GM23248 (cell line): ENCODE measurements around the gene MYLK. TPM values are rescaled to one million over a fixed set of nuclear protein-coding genes. Genes with fewer than 3 reads are reported as not detected.

Source experiments
- DNase-seq: peaks from one replicate; pipeline ENCODE4 v3.0.0-alpha.2; 2015
- H2AFZ ChIP-seq: fragments of 200-600 bp; sonication (generic); 2 replicates; pipeline ENCODE4 v1.6.1; 2016; ENCODE audit warnings: antibody characterized with exemption
- H3F3A ChIP-seq: fragments of 200-600 bp; sonication (generic); 2 replicates; pipeline ENCODE4 v1.6.1; 2016; ENCODE audit warnings: mild to moderate bottlenecking, antibody characterized with exemption, mixed run types; ENCODE audit not compliant: insufficient read depth
- H3K27ac ChIP-seq: fragments of 200-600 bp; sonication (generic); 2 replicates; pipeline ENCODE4 v1.5.1; 2016; ENCODE audit warnings: mild to moderate bottlenecking
- H3K27me3 ChIP-seq: fragments of 200-600 bp; sonication (generic); replicated peaks from 2 replicates; pipeline ENCODE4 v1.6.1; 2016; ENCODE audit warnings: mild to moderate bottlenecking; ENCODE audit not compliant: insufficient read depth
- H3K36me3 ChIP-seq: fragments of 200-600 bp; sonication (generic); 2 replicates; pipeline ENCODE4 v1.6.1; 2016; ENCODE audit warnings: low read depth, mild to moderate bottlenecking
- H3K4me1 ChIP-seq: fragments of 200-600 bp; sonication (generic); 2 replicates; pipeline ENCODE4 v1.6.1; 2016; ENCODE audit warnings: mild to moderate bottlenecking; ENCODE audit not compliant: insufficient read depth
- H3K4me2 ChIP-seq: fragments of 200-600 bp; sonication (generic); one replicate; pipeline ENCODE4 v1.6.1; 2016; ENCODE audit warnings: mild to moderate bottlenecking; ENCODE audit not compliant: unreplicated experiment
- H3K4me3 ChIP-seq: fragments of 200-600 bp; sonication (generic); 2 replicates; pipeline ENCODE4 v1.5.1; 2016; ENCODE audit warnings: mild to moderate bottlenecking
- H3K79me2 ChIP-seq: fragments of 200-600 bp; sonication (generic); 2 replicates; pipeline ENCODE4 v1.6.1; 2016; ENCODE audit warnings: mild to moderate bottlenecking; ENCODE audit not compliant: insufficient read depth
- H3K9ac ChIP-seq: fragments of 200-600 bp; sonication (generic); 2 replicates; pipeline ENCODE4 v1.6.1; 2016; ENCODE audit warnings: mild to moderate bottlenecking
- H3K9me2 ChIP-seq: fragments of 200-600 bp; sonication (generic); 2 replicates; pipeline ENCODE4 v1.6.1; 2016; ENCODE audit warnings: mixed run types, mild to moderate bottlenecking, moderate library complexity; ENCODE audit not compliant: insufficient read depth
- H3K9me3 ChIP-seq: fragments of 200-600 bp; sonication (generic); one replicate; pipeline ENCODE4 v1.6.1; 2017; ENCODE audit warnings: low read depth
- H4K20me1 ChIP-seq: fragments of 200-600 bp; sonication (generic); 2 replicates; pipeline ENCODE4 v1.6.0; 2016; ENCODE audit not compliant: insufficient read depth
- EZH2 ChIP-seq: fragments of 200-600 bp; sonication (generic); IDR thresholded peaks from 2 replicates; pipeline ENCODE4 v1.6.1; 2018; ENCODE audit warnings: antibody characterized with exemption, mild to moderate bottlenecking; ENCODE audit not compliant: insufficient read depth, poor library complexity, severe bottlenecking
- EZH2phosphoT487 ChIP-seq: fragments of 200-600 bp; sonication (generic); IDR thresholded peaks from 2 replicates; pipeline ENCODE4 v1.6.1; 2018; ENCODE audit warnings: antibody characterized with exemption, moderate library complexity, mild to moderate bottlenecking, low read depth; ENCODE audit not compliant: insufficient read depth
- WGBS, 2 experiments: methylation state at CpG; one replicate each; pipeline ENCODE4 v1.1.6; 2015 to 2017; ENCODE audit warnings: low lambda C conversion rate in 2 of 2, low coverage in 1 of 2; ENCODE audit errors: missing lambda C conversion rate in 2 of 2; 5-methylcytosine and 5-hydroxymethylcytosine counted together
- in situ Hi-C: fragments of 300-500 bp; cut with MboI; formaldehyde crosslinking; loops from 2 replicates; pipeline ENCODE4 v1.15.0; 2020
- polyA plus RNA-seq: library from polyadenylated mRNA; unstranded; fragments of >200 nt; fragmentation: Nextera tagmentation; extraction: Ambion mirVana; gene quantifications from 2 replicates; pipeline ENCODE4 v1.2.1, GENCODE V29; 2016
- total RNA-seq: library from RNA; depleted of rRNA; stranded (reverse); fragments of >200 nt; shearing (Covaris generic); gene quantifications from 2 replicates; pipeline ENCODE4 v1.2.3, GENCODE V29; 2014

Gene MYLK
- total and polyA plus RNA-seq, 2 experiments from 2014 or later: 110 to 174 TPM

- DNase-seq: peak; percentile 41
- in situ Hi-C loops: no loop called here
Observed at GRCh38 chr3:123841476-123842238, 42.5 kb downstream of the MYLK start.

GRCh38 chr3:123840961-123841360 lies 43.2 kb downstream of the MYLK start:
- Histone ChIP-seq H3K4me2 (no peak overlapping the region), H3K4me1 (peaks cover 21% of the 10 kb centered on the region), H3K9ac (no peak overlapping the region), H3K4me3 (no peak overlapping the region), H2AFZ (no peak overlapping the region), H3K27me3 (no peaks in the 10 kb centered on the region), H3F3A (peaks cover 34% of the 10 kb centered on the region), H3K9me2 (no peaks in the 10 kb centered on the region), H3K9me3 (peaks cover 10% of the 10 kb centered on the region), H3K27ac (0 out of 2 replicates have a peak overlapping the region, but pooled peaks have one; percentile 15), H4K20me1 (no peaks in the 10 kb centered on the region), H3K36me3 (peaks cover 41% of the 10 kb centered on the region), H3K79me2 (peaks cover 79% of the 10 kb centered on the region)
- TF ChIP-seq EZH2 (no peak), EZH2phosphoT487 (no peak)
- no peak for DNase-seq
- in situ Hi-C loops: no loop called here
- 89 to 100% methylated on average over 2 of the region's 2 CpGs for WGBS, 2 experiments

More at GRCh38 chr3:123841476-123842238, 42.5 kb downstream of the MYLK start:
- Histone ChIP-seq H3K9me2 (no peaks in the 10 kb centered on the region), H3K27ac (0 out of 2 replicates have a peak overlapping the region, but pooled peaks have one; percentile 15), H3K9me3 (peaks cover 10% of the 10 kb centered on the region), H3K79me2 (peaks cover 79% of the 10 kb centered on the region), H3K36me3 (peaks cover 41% of the 10 kb centered on the region), H3K9ac (no peak overlapping the region), H3K4me3 (no peak overlapping the region), H3K4me2 (no peak overlapping the region), H2AFZ (no peak overlapping the region), H3K4me1 (peaks cover 21% of the 10 kb centered on the region), H4K20me1 (no peaks in the 10 kb centered on the region), H3K27me3 (no peaks in the 10 kb centered on the region), H3F3A (peaks cover 34% of the 10 kb centered on the region)
- TF ChIP-seq EZH2phosphoT487 (no peak), EZH2 (no peak)
- WGBS, 2 experiments: 32 to 37% methylated on average over 1 of the region's 1 CpG

- Histone ChIP-seq H2AFZ (no peak overlapping the region), H4K20me1 (no peaks in the 10 kb centered on the region), H3K9me2 (no peaks in the 10 kb centered on the region), H3K36me3 (peaks cover 38% of the 10 kb centered on the region), H3K79me2 (peaks cover 68% of the 10 kb centered on the region), H3K27me3 (no peaks in the 10 kb centered on the region), H3K9ac (no peak overlapping the region), H3K4me2 (no peak overlapping the region), H3K27ac (no peak overlapping the region), H3K4me1 (peaks cover 50% of the 10 kb centered on the region), H3K9me3 (peaks cover 10% of the 10 kb centered on the region), H3K4me3 (no peak overlapping the region), H3F3A (peaks cover 52% of the 10 kb centered on the region)
- no peak for TF ChIP-seq EZH2phosphoT487
- no peak for TF ChIP-seq EZH2
- in situ Hi-C loops: no loop called here
- DNase-seq: no peak
Observed at GRCh38 chr3:123837858-123838257, 46.3 kb downstream of the MYLK start.

- Histone ChIP-seq H3K27me3 (no peaks in the 10 kb centered on the region), H3K27ac (peak overlapping the region; percentile 38), H3K9ac (no peak overlapping the region), H3K4me3 (no peak overlapping the region), H3K79me2 (peaks cover 65% of the 10 kb centered on the region), H2AFZ (no peak overlapping the region), H3K9me2 (no peaks in the 10 kb centered on the region), H4K20me1 (no peaks in the 10 kb centered on the region), H3F3A (peaks cover 25% of the 10 kb centered on the region), H3K9me3 (peaks cover 6% of the 10 kb centered on the region), H3K36me3 (peaks cover 42% of the 10 kb centered on the region), H3K4me1 (peaks cover 41% of the 10 kb centered on the region), H3K4me2 (peak overlapping the region; percentile 42)
- in situ Hi-C loops: no loop called here
- peak; percentile 94 for DNase-seq
- WGBS, 2 experiments: 0% methylated on average over 2 of the region's 2 CpGs
- TF ChIP-seq EZH2 (no peak), EZH2phosphoT487 (peak; percentile 88)
Observed at GRCh38 chr3:123834631-123835030, 49.5 kb downstream of the MYLK start.
